ENCODE results near the gene GLMP. TPM values are rescaled to one million over a fixed set of nuclear protein-coding genes. Genes with fewer than 3 reads are reported as not detected.

GLMP gene
- total and polyA plus RNA-seq, 2 of the 13 experiments (the other 11 are each of a cell fraction or from before 2014, with no cell fraction given) = 44.6 to 75.8 TPM

DNA sequence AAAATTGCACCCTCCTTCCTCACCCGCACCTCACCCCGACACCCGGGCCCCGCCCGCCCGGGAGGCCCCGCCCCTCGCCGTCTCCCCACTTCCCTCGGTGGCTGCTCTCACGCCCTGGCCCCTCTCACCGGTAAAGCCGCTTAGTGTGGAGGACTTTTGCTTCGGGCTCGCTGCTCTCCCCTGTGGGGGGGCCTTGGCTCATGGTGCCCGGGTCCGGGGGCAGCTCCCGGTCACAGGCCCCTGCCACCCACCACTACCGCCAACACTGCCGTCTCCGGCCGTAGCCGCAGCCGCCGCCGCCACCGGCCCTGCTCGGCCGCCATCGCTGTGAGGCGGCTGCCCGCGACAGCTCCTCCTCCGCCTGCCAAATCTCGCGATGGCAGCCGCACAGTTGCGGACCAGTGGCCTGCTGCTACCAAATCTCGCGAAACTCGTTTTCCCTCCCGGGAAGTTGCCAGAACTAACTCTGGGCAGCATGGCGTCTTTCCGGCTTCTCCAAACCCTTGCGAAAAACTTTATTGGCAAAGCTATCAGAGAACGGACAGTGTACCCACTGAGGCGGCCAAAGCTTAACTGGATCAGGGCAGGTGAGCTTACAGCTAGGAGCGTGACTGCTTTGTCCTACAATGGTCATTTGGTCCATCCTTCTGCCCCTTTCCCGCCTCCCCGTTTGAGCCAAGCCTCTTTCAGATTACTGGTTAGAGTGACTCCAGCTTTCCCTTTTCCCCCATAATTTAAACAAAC lies 12.8 kb downstream of the GLMP start, which contains the start of gene SMG5 (continued):
- TF ChIP-seq, protein P1, sequence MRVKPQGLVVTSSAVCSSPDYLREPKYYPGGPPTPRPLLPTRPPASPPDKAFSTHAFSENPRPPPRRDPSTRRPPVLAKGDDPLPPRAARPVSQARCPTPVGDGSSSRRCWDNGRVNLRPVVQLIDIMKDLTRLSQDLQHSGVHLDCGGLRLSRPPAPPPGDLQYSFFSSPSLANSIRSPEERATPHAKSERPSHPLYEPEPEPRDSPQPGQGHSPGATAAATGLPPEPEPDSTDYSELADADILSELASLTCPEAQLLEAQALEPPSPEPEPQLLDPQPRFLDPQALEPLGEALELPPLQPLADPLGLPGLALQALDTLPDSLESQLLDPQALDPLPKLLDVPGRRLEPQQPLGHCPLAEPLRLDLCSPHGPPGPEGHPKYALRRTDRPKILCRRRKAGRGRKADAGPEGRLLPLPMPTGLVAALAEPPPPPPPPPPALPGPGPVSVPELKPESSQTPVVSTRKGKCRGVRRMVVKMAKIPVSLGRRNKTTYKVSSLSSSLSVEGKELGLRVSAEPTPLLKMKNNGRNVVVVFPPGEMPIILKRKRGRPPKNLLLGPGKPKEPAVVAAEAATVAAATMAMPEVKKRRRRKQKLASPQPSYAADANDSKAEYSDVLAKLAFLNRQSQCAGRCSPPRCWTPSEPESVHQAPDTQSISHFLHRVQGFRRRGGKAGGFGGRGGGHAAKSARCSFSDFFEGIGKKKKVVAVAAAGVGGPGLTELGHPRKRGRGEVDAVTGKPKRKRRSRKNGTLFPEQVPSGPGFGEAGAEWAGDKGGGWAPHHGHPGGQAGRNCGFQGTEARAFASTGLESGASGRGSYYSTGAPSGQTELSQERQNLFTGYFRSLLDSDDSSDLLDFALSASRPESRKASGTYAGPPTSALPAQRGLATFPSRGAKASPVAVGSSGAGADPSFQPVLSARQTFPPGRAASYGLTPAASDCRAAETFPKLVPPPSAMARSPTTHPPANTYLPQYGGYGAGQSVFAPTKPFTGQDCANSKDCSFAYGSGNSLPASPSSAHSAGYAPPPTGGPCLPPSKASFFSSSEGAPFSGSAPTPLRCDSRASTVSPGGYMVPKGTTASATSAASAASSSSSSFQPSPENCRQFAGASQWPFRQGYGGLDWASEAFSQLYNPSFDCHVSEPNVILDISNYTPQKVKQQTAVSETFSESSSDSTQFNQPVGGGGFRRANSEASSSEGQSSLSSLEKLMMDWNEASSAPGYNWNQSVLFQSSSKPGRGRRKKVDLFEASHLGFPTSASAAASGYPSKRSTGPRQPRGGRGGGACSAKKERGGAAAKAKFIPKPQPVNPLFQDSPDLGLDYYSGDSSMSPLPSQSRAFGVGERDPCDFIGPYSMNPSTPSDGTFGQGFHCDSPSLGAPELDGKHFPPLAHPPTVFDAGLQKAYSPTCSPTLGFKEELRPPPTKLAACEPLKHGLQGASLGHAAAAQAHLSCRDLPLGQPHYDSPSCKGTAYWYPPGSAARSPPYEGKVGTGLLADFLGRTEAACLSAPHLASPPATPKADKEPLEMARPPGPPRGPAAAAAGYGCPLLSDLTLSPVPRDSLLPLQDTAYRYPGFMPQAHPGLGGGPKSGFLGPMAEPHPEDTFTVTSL (CRISPR knock-in tag; IDR thresholded peaks at IDR 0.05; ENCODE audit: borderline replicate concordance) = no peak; the same call in 1 of the 2 replicates
- TF ChIP-seq MAZ (IDR thresholded peaks at IDR 0.05; ENCODE audit: borderline replicate concordance, low read depth, low read length) (no peak), MAZ (CRISPR knock-in tag; IDR thresholded peaks at IDR 0.05; ENCODE audit: low read depth) (peak; percentile 77), FOXP4 (CRISPR knock-in tag; IDR thresholded peaks at IDR 0.05) (0 out of 2 replicates have a peak, but pooled peaks have one; percentile 42), DMTF1 (CRISPR knock-in tag; IDR thresholded peaks at IDR 0.05) (no peak), HHEX (CRISPR knock-in tag; IDR thresholded peaks at IDR 0.05) (peak; percentile 83), RBM22 (optimal IDR thresholded peaks at IDR 0.05; ENCODE audit: low read length) (no peak), ZNF484 (CRISPR knock-in tag; IDR thresholded peaks at IDR 0.05; ENCODE audit: borderline replicate concordance, low read depth) (no peak), ZNF326 (CRISPR knock-in tag; IDR thresholded peaks at IDR 0.05; ENCODE audit: borderline replicate concordance) (no peak), TRIM24 (CRISPR knock-in tag; IDR thresholded peaks at IDR 0.05) (no peak)
- TF ChIP-seq, protein P2, sequence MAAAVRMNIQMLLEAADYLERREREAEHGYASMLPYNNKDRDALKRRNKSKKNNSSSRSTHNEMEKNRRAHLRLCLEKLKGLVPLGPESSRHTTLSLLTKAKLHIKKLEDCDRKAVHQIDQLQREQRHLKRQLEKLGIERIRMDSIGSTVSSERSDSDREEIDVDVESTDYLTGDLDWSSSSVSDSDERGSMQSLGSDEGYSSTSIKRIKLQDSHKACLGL (CRISPR knock-in tag; IDR thresholded peaks at IDR 0.05) = peak; percentile 64
- TF ChIP-seq, protein P3, sequence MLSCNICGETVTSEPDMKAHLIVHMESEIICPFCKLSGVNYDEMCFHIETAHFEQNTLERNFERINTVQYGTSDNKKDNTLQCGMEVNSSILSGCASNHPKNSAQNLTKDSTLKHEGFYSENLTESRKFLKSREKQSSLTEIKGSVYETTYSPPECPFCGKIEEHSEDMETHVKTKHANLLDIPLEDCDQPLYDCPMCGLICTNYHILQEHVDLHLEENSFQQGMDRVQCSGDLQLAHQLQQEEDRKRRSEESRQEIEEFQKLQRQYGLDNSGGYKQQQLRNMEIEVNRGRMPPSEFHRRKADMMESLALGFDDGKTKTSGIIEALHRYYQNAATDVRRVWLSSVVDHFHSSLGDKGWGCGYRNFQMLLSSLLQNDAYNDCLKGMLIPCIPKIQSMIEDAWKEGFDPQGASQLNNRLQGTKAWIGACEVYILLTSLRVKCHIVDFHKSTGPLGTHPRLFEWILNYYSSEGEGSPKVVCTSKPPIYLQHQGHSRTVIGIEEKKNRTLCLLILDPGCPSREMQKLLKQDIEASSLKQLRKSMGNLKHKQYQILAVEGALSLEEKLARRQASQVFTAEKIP (CRISPR knock-in tag; IDR thresholded peaks at IDR 0.05; ENCODE audit: borderline replicate concordance) = no peak
- TF ChIP-seq, protein P4, sequence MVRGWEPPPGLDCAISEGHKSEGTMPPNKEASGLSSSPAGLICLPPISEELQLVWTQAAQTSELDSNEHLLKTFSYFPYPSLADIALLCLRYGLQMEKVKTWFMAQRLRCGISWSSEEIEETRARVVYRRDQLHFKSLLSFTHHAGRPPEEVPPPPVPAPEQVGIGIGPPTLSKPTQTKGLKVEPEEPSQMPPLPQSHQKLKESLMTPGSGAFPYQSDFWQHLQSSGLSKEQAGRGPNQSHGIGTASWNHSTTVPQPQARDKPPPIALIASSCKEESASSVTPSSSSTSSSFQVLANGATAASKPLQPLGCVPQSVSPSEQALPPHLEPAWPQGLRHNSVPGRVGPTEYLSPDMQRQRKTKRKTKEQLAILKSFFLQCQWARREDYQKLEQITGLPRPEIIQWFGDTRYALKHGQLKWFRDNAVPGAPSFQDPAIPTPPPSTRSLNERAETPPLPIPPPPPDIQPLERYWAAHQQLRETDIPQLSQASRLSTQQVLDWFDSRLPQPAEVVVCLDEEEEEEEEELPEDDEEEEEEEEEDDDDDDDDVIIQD (CRISPR knock-in tag; IDR thresholded peaks at IDR 0.05; ENCODE audit: low read depth) = peak; percentile 79; the same call in 1 of the 2 replicates
